Endothelial cell of umbilical vein (primary cell): ENCODE measurements around the gene CORO7. TPM values are rescaled to one million over a fixed set of nuclear protein-coding genes. Genes with fewer than 3 reads are reported as not detected.
A peak's percentile ranks its signal among the peaks of the same experiment; 100 is the strongest.

Experiments used
- BruUV-seq: library from RNA; stranded (reverse); fragments of 400-500 nt; replicated peaks from 2 replicates; lab custom pipeline; 2021; lab: Mats Ljungman, UMichigan
- CTCF ChIA-PET: fragments of 300-600, 350-600 bp; sonication (Branson Sonifier 250); formaldehyde crosslinking; loops from one replicate; lab custom pipeline; 2021; ENCODE audit warnings: antibody characterized with exemption, inconsistent platforms; lab: Charles Lee
- POLR2A ChIA-PET: fragments of 300-600, 350-600 bp; sonication (Branson Sonifier 250); formaldehyde crosslinking; loops from one replicate; lab custom pipeline; 2021; ENCODE audit warnings: antibody characterized with exemption, inconsistent platforms; lab: Charles Lee
- DNase-seq: peaks from one replicate; pipeline ENCODE4 v3.0.0-alpha.2; 2011; ENCODE audit warnings: low read depth, low spot score
- FAIRE-seq: peaks from 2 replicates; lab custom pipeline; 2011; peaks lifted over from hg19 to GRCh38; lab: Jason Lieb, UNC
- H2AFZ ChIP-seq: 2 replicates; pipeline ENCODE4 v1.6.0; 2012; ENCODE audit warnings: low read depth, low read length, control low read depth, inconsistent platforms
- H3K27ac ChIP-seq: 2 replicates; pipeline ENCODE4 v1.5.1; 2011; ENCODE audit warnings: low read depth, mild to moderate bottlenecking, control low read depth, low read length, moderate library complexity; ENCODE audit not compliant: insufficient read depth
- H3K27me3 ChIP-seq, 2 experiments: 2 replicates each; pipeline versions ENCODE4 v1.6.0 to v1.6.1; 2011; ENCODE audit warnings: low read length in 2 of 2, mixed read lengths in 1 of 2; ENCODE audit not compliant: control insufficient read depth in 2 of 2, insufficient read depth in 2 of 2
- H3K36me3 ChIP-seq, 2 experiments: 2 replicates in 1 of 2; 3 replicates in 1 of 2; pipeline ENCODE4 v1.5.1; 2011; ENCODE audit warnings: low read length in 2 of 2, mild to moderate bottlenecking in 1 of 2, moderate library complexity in 1 of 2; ENCODE audit not compliant: control insufficient read depth in 2 of 2, insufficient read depth in 2 of 2; ENCODE audit errors: extremely low read depth in 1 of 2
- H3K4me1 ChIP-seq: 3 replicates; pipeline ENCODE4 v1.5.1; 2011; ENCODE audit warnings: mild to moderate bottlenecking, low read length; ENCODE audit not compliant: control insufficient read depth, insufficient read depth; ENCODE audit errors: extremely low read depth
- H3K4me2 ChIP-seq: 2 replicates; pipeline ENCODE4 v1.6.1; 2011; ENCODE audit warnings: low read length, control low read depth, mixed read lengths; ENCODE audit not compliant: insufficient read depth
- H3K4me3 ChIP-seq, 3 experiments: fragments of 200-600 bp in 1 of 3; sonication (generic), shearing (Covaris generic) in 1 of 3; replicated peaks in 1 of 3; 2 replicates each; pipeline ENCODE4 v1.5.1; 2011 to 2016; ENCODE audit warnings: control low read depth in 3 of 3, low read length in 3 of 3, mild to moderate bottlenecking in 2 of 3, inconsistent platforms in 1 of 3, low read depth in 1 of 3, moderate library complexity in 1 of 3; ENCODE audit not compliant: insufficient read depth in 1 of 3
- H3K79me2 ChIP-seq: 2 replicates; pipeline ENCODE4 v1.6.0; 2012; ENCODE audit warnings: low read length, inconsistent platforms; ENCODE audit not compliant: control insufficient read depth, insufficient read depth
- H3K9ac ChIP-seq: replicated peaks from 2 replicates; pipeline ENCODE3; 2011; ENCODE audit warnings: low read length, control low read depth; ENCODE audit not compliant: insufficient read depth; ENCODE audit errors: extremely low read depth
- H3K9me1 ChIP-seq: replicated peaks from 3 replicates; pipeline ENCODE4 v1.6.0; 2011; ENCODE audit warnings: mild to moderate bottlenecking, low read length; ENCODE audit not compliant: control insufficient read depth, insufficient read depth; ENCODE audit errors: extremely low read depth
- H3K9me3 ChIP-seq: replicated peaks from 2 replicates; pipeline ENCODE4 v1.5.1; 2012; ENCODE audit warnings: low read length, inconsistent platforms; ENCODE audit not compliant: control insufficient read depth, insufficient read depth
- H4K20me1 ChIP-seq: replicated peaks from 2 replicates; pipeline ENCODE3; 2011; ENCODE audit warnings: mild to moderate bottlenecking, low read length; ENCODE audit not compliant: control insufficient read depth, insufficient read depth; ENCODE audit errors: extremely low read depth
- MYC ChIP-seq: IDR thresholded peaks from one replicate; pipeline ENCODE4 v1.6.1; 2011; ENCODE audit warnings: mild to moderate bottlenecking, low read depth, low read length
- POLR2AphosphoS5 ChIP-seq: IDR thresholded peaks from 2 replicates; pipeline ENCODE4 v1.6.1; 2012; ENCODE audit warnings: low read depth, mild to moderate bottlenecking, control low read depth, low read length, moderate library complexity; ENCODE audit not compliant: insufficient read depth
- dilution Hi-C: fragments of 300-500 bp; cut with MboI; formaldehyde crosslinking; loops from one replicate; pipeline ENCODE4 v1.15.0; 2019; ENCODE audit warnings: low sequenced_read_pairs; ENCODE audit not compliant: extremely low pct_ligation_motif_present
- intact Hi-C: fragments of 100-400 bp; cut with micrococcal nuclease; formaldehyde crosslinking; loops from one replicate; pipeline ENCODE4 v1.10.0; 2022
- polyA plus RNA-seq, 4 experiments: library from polyadenylated mRNA; depleted of rRNA in 3 of 4; stranded (reverse) in 3 of 4; unstranded in 1 of 4; fragments of >200 nt; gene quantifications; 2 replicates each; pipeline versions ENCODE4 v1.2.1 to v1.2.3, GENCODE V29; 2011 to 2012; ENCODE audit warnings: missing spikeins in 1 of 4
- total RNA-seq: library from RNA; stranded (reverse); gene quantifications from 2 replicates; pipeline ENCODE4 v1.2.3, GENCODE V29; 2021
- TF ChIP-seq, protein P1 (sequence below), 2 donors: IDR thresholded peaks; 1 replicate in 1 of 2; 2 replicates in 1 of 2; pipeline ENCODE4 v1.5.1; 2011; ENCODE audit warnings: low read length in 2 of 2, mild to moderate bottlenecking in 2 of 2, moderate library complexity in 2 of 2, control low read depth in 1 of 2, inconsistent platforms in 1 of 2, low read depth in 1 of 2; ENCODE audit not compliant: insufficient read depth in 1 of 2; ENCODE audit errors: extremely low read depth in 1 of 2

The CORO7 gene
- total and polyA plus RNA-seq, 2 donors (not counting 3 experiments of a cell fraction or from before 2014, with no cell fraction given) = 42.5 to 72.3 TPM

- no peak for DNase-seq
- no peak overlapping the region for H3K9ac ChIP-seq
- dilution Hi-C loops (no loop called here), intact Hi-C loops (loop anchor here (1.0 kb wide), 2 partner anchors 20 to 75 kb away; no protein-coding TSS in a partner anchor)
- TF ChIP-seq POLR2AphosphoS5 (peak; percentile 38), MYC (no peak)
- ChIA-PET POLR2A (interaction anchor here (0.6 kb wide), 1 partner anchor 46 kb away, joined by 8 read pairs; no protein-coding TSS in a partner anchor), CTCF (interaction anchor here (0.6 to 8.9 kb wide), 29 partner anchors 11 to 390 kb away, joined by 3 to 198 read pairs (median 6); partner anchors contain the start of genes GLIS2, PAM16 and TFAP4)
- no peak overlapping the region for H2AFZ ChIP-seq
- peak overlapping the region; percentile 38 for H3K27ac ChIP-seq
- no peaks in the 10 kb centered on the region for H3K9me1 ChIP-seq
- H3K79me2 ChIP-seq = peaks cover 29% of the 10 kb centered on the region
- BruUV-seq = no TSS peak
- peak; percentile 80 for FAIRE-seq
- H3K4me2 ChIP-seq = no peak overlapping the region
- no peaks in the 10 kb centered on the region for H3K27me3 ChIP-seq
- H3K36me3 ChIP-seq = peaks cover 0 to 4% of the 10 kb centered on the region in 2 experiments
- H3K9me3 ChIP-seq = no peaks in the 10 kb centered on the region
- no peaks in the 10 kb centered on the region for H4K20me1 ChIP-seq
- peaks cover 27% of the 10 kb centered on the region for H3K4me1 ChIP-seq
- H3K4me3 ChIP-seq = no peak overlapping the region
These were observed 87.3 kb downstream of the CORO7 start for GRCh38 chr16:4328782-4329775.

DNA sequence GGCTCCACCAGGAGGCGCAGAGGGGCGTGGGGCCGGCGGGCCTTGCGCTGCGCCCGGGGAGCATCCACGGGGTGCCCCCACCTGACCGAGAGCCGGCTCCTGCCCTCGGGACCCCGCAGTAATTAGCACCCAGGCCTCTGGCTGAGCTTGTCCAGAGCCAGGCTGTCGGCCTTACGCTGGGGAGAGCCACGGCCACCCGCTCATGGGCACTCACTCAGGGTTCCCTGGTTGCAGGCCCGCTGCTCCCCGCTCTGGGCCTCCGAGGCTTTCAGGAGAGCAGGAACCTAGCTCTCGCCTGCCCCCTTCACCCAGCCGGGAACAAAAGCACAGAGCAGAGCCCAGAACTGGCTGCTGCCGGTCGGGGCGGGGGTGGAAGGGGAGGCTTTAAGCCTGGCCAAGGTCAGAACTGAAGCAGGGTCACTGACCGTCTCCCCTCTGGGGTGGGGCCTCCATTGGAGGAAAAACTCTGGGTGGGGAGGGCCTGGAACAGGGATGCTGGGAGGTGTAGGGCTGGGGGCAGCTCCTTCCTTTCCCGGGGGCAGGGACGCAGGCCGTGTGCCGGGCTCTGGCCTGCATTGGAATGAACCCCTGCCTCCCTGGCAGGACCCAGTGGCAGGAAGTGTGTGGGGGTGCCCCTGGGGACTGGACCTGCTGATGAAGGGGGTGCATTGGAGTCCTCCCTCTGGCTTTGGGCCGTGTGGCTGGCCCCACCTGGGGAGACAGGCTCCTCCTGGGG, 88.2 kb downstream of the CORO7 start:
- Histone ChIP-seq H3K4me1 (peaks cover 30% of the 10 kb centered on the region), H3K27me3 (no peaks in the 10 kb centered on the region), H3K79me2 (peaks cover 33% of the 10 kb centered on the region), H3K4me2 (peak overlapping the region; percentile 59), H3K9me3 (no peaks in the 10 kb centered on the region), H3K27ac (peak overlapping the region; percentile 38), H3K9me1 (no peaks in the 10 kb centered on the region), H4K20me1 (no peaks in the 10 kb centered on the region), H2AFZ (peak overlapping the region; percentile 54), H3K4me3 (peak overlapping the region in 1 of 3 experiments; percentile 44), H3K9ac (peak overlapping the region; percentile 34), H3K36me3 (peaks cover 0 to 2% of the 10 kb centered on the region in 2 experiments)
- CTCF ChIA-PET = interaction anchor here (0.8 to 8.9 kb wide), 25 partner anchors 12 to 389 kb away, joined by 3 to 198 read pairs (median 5); partner anchors contain the start of genes GLIS2, PAM16 and TFAP4
- intact Hi-C loops (loop anchor here (1.0 kb wide), 2 partner anchors 19 to 74 kb away; no protein-coding TSS in a partner anchor), dilution Hi-C loops (no loop called here)
- peak; percentile 72 for DNase-seq
- TF ChIP-seq, protein P1, sequence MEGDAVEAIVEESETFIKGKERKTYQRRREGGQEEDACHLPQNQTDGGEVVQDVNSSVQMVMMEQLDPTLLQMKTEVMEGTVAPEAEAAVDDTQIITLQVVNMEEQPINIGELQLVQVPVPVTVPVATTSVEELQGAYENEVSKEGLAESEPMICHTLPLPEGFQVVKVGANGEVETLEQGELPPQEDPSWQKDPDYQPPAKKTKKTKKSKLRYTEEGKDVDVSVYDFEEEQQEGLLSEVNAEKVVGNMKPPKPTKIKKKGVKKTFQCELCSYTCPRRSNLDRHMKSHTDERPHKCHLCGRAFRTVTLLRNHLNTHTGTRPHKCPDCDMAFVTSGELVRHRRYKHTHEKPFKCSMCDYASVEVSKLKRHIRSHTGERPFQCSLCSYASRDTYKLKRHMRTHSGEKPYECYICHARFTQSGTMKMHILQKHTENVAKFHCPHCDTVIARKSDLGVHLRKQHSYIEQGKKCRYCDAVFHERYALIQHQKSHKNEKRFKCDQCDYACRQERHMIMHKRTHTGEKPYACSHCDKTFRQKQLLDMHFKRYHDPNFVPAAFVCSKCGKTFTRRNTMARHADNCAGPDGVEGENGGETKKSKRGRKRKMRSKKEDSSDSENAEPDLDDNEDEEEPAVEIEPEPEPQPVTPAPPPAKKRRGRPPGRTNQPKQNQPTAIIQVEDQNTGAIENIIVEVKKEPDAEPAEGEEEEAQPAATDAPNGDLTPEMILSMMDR (IDR thresholded peaks at IDR 0.05; ENCODE audit: extremely low read depth in 1 of 2, insufficient read depth in 1 of 2, low read depth in 1 of 2, low read length in 2 of 2) = peak; percentile 50 to 74
- no peak for TF ChIP-seq MYC
- FAIRE-seq = peak; percentile 83
- POLR2A ChIA-PET = no interaction called here
- BruUV-seq = no TSS peak
